ENCODE measurements around the gene NR4A1. TPM values are rescaled to one million over a fixed set of nuclear protein-coding genes. Genes with fewer than 3 reads are reported as not detected.

The NR4A1 gene
- total RNA-seq, 1 donor from 2014 or later, result 11.4 TPM

DNA sequence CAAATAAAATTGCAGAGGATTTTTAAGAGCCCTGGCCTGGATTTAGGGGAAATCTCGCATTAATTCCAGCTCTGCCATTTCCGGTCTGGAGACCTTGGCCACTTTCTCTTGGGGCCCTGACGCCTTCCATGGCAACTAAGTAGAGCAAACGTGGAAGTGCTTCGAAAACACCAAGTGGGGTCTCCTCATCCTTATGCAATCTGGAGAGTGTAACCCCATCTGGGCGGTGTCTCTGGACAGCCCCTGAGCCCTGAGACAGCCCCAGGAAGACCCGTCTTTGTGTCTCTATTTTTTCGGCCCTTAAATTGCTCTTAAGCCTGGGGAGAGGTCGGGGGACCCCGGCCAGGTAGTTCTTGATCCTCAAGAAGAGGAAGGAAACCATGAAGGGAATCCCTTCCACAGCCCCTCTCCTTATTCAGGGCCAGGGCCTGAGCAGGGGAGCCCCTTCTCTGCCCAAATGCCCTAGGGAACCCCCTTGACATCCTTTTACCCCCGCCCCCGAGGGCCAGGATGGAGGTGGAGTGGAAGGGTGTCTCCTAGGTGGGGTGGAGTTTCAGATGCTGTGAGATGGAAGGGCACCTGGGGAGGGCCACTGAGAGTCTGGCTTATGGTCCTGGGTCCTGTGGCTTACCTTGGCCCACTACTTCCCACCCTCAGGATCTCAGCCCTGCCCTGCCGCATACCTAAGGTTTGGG lies 17.6 kb upstream of the NR4A1 start:
- Mint-ChIP-seq H3K4me3 (peak overlapping the region; percentile 75), H3K27me3 (peaks cover 31% of the 10 kb centered on the region), H3K36me3 (no peaks in the 10 kb centered on the region), H3K27ac (peak overlapping the region; percentile 96), H3K9me3 (no peaks in the 10 kb centered on the region), H3K4me1 (ENCODE audit: unreplicated experiment) (peaks cover 26% of the 10 kb centered on the region)
- DNase-seq (ENCODE audit: extremely low spot score, unreplicated experiment), result no peak
- TF ChIP-seq, protein P1, sequence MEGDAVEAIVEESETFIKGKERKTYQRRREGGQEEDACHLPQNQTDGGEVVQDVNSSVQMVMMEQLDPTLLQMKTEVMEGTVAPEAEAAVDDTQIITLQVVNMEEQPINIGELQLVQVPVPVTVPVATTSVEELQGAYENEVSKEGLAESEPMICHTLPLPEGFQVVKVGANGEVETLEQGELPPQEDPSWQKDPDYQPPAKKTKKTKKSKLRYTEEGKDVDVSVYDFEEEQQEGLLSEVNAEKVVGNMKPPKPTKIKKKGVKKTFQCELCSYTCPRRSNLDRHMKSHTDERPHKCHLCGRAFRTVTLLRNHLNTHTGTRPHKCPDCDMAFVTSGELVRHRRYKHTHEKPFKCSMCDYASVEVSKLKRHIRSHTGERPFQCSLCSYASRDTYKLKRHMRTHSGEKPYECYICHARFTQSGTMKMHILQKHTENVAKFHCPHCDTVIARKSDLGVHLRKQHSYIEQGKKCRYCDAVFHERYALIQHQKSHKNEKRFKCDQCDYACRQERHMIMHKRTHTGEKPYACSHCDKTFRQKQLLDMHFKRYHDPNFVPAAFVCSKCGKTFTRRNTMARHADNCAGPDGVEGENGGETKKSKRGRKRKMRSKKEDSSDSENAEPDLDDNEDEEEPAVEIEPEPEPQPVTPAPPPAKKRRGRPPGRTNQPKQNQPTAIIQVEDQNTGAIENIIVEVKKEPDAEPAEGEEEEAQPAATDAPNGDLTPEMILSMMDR (conservative IDR thresholded peaks at IDR 0.05), result no peak

DNA sequence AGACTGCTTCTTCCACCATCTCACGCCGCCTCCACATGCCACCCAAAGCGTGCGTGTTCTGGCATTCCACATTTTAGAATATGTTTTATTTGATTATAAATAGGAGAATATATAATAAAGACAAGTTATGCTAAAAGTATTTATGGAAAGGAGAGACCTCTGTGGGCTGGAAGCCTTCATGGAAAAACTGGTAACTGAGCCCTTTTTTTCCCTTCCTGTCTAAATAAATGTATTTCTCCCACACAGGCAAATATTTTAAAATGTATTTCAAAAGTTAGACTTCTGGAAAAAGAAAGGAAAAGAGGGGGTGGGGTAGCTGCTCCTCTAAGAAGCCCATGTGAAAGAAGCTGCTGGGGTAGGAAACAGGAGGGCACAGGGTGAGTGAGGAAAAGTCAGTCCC lies 16.1 kb upstream of the NR4A1 start:
- TF ChIP-seq, protein P1 (conservative IDR thresholded peaks at IDR 0.05), result no peak
- H3K4me3 Mint-ChIP-seq, result peak overlapping the region; percentile 84
- no peaks in the 10 kb centered on the region for H3K36me3 Mint-ChIP-seq
- no peak for DNase-seq (ENCODE audit: extremely low spot score, unreplicated experiment)
- H3K4me1 Mint-ChIP-seq (ENCODE audit: unreplicated experiment), result peaks cover 21% of the 10 kb centered on the region
- H3K9me3 Mint-ChIP-seq, result no peaks in the 10 kb centered on the region
- H3K27ac Mint-ChIP-seq, result peak overlapping the region; percentile 86
- peaks cover 36% of the 10 kb centered on the region for H3K27me3 Mint-ChIP-seq

DNA sequence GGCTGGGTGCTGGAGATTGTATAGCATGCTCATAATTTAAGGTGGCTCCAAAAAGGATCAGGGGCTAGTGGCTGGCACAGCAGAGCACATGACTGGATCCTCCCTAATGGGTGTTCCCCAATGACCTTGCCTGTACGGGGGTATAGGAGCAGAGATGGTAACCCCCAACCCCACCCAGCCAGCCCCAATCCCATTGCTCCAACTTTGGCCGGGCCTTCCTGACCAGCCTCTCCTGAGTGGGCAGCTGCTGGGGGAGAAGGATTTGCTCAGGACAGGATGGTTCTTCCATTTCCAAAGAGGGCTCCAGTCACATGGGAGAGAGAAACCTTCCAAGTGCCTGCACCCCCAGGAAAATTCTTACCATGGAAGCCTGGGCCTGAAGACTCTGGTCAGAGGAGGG lies 15.3 kb upstream of the NR4A1 start:
- peak overlapping the region; percentile 86 for H3K27ac Mint-ChIP-seq
- TF ChIP-seq, protein P1 (conservative IDR thresholded peaks at IDR 0.05), result no peak
- peaks cover 36% of the 10 kb centered on the region for H3K27me3 Mint-ChIP-seq
- no peaks in the 10 kb centered on the region for H3K9me3 Mint-ChIP-seq
- no peak for DNase-seq (ENCODE audit: extremely low spot score, unreplicated experiment)
- H3K4me3 Mint-ChIP-seq, result peak overlapping the region; percentile 84
- no peaks in the 10 kb centered on the region for H3K36me3 Mint-ChIP-seq
- H3K4me1 Mint-ChIP-seq (ENCODE audit: unreplicated experiment), result peaks cover 21% of the 10 kb centered on the region

DNA sequence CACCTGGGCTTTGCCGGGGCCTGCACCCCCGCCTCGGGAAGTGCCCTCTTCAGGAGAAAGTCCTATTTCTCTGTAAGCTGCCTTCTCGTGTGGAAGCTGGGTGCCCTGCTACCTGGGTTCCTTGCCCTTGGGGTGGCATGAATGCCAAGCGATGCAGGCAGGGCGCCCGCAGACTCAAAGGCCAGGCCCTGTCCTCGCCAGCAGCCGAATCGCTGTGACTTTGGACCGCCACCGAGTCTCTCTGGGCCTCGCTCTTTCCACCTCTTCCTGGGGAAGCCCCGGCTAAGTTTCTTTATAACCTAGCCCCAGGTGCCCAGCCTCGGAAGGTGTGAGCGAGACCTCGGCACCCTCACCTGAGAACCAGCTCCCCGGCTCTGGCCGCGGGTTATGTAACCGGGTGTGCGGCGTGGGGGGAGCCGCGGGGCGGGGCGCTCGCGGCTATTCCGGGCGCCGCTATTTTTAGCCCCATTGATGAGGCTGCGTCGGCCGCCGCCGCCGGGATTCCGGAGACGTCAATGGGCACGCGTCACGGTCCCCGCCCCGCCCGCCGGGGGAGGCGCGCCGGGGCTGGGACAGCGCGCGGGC lies 14.6 kb upstream of the NR4A1 start:
- DNase-seq (ENCODE audit: extremely low spot score, unreplicated experiment), result no peak
- peaks cover 21% of the 10 kb centered on the region for H3K4me1 Mint-ChIP-seq (ENCODE audit: unreplicated experiment)
- H3K36me3 Mint-ChIP-seq, result no peaks in the 10 kb centered on the region
- H3K9me3 Mint-ChIP-seq, result no peaks in the 10 kb centered on the region
- TF ChIP-seq, protein P1 (conservative IDR thresholded peaks at IDR 0.05), result no peak
- H3K4me3 Mint-ChIP-seq, result peak overlapping the region; percentile 84
- H3K27me3 Mint-ChIP-seq, result peaks cover 36% of the 10 kb centered on the region
- H3K27ac Mint-ChIP-seq, result peak overlapping the region; percentile 86

DNA sequence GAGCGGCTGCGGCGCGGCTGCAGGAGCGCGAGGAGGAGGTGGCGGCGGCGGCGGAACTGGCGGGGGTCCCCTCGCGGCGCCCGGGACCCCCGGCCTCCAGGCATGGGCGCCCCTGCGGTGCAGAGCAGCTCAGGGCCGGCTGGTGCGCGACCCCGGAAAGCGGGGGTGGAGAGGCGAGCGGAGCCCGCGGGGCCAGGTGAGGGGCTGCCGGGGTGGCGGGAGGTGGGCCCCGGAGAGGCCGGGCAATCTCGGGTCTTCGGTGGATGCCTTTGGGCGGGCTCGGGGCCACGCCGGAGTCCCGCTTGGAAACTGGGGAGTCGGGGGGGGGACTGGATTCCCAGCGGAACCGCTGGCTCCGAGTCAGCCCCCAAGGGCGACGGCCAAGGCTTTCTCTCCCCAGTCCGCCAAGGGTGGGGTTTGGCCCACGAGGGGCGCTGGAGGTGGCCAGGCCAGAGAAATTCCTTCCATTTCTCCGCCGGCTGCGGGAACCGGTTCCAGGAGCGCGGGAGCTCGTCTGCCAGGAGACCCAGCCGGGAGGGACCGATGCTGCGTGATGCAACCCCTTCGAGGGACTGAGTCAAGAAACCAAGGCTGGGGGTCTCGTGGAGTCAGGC lies 13.9 kb upstream of the NR4A1 start:
- Mint-ChIP-seq H3K4me3 (peak overlapping the region; percentile 87), H3K27ac (peak overlapping the region; percentile 84), H3K4me1 (ENCODE audit: unreplicated experiment) (peaks cover 16% of the 10 kb centered on the region), H3K36me3 (no peaks in the 10 kb centered on the region), H3K27me3 (peaks cover 36% of the 10 kb centered on the region), H3K9me3 (no peaks in the 10 kb centered on the region)
- TF ChIP-seq, protein P1 (conservative IDR thresholded peaks at IDR 0.05), result peak; percentile 18
- DNase-seq (ENCODE audit: extremely low spot score, unreplicated experiment), result no peak

All from type B pancreatic cell (in vitro differentiated cells).